ENCODE measurements around the gene TLE1.

The TLE1 gene

DNA sequence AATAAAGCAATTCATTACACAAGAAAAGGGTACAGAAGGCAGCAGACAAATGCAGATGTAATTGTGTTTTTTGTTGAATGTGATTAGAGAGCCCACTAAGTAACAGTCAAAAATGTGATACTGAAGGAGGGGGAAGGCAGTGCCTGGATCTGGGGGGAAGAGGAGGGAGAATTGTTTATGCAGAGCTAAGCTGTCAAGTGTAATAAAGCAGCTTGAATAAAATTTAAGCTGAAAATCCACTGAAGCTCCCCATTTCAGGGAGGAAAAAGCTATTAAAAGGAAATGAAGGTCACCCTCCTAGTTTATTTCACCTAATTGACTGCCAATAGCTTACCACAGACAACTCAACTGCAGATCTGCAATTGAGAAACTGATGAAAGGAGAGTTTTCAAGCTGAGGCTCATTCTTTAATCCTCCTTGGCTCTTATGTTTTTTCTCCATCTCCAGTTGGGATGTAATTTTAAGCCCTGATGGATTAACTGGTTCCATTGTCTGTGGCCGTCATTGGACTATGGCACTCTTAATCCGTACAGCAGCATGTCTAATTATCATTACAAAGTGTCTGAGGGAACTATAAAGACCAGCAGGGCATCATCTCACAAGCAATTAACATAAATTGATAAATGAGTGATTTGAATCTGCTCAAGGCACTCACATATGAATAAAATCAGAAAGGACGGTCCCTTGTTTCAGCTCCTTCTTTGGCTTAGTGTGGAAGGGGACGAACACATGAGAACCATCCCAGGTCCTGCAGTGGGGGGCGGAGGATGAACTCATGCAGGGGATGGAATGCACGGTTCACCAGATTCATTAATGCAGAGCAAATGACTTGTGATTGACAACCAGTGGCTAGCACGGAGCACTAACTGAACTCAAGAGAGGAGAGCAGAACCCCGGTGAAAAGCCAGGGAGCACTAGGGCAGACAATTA, 38.5 kb downstream of the TLE1 start:
- TF ChIP-seq, protein P1, sequence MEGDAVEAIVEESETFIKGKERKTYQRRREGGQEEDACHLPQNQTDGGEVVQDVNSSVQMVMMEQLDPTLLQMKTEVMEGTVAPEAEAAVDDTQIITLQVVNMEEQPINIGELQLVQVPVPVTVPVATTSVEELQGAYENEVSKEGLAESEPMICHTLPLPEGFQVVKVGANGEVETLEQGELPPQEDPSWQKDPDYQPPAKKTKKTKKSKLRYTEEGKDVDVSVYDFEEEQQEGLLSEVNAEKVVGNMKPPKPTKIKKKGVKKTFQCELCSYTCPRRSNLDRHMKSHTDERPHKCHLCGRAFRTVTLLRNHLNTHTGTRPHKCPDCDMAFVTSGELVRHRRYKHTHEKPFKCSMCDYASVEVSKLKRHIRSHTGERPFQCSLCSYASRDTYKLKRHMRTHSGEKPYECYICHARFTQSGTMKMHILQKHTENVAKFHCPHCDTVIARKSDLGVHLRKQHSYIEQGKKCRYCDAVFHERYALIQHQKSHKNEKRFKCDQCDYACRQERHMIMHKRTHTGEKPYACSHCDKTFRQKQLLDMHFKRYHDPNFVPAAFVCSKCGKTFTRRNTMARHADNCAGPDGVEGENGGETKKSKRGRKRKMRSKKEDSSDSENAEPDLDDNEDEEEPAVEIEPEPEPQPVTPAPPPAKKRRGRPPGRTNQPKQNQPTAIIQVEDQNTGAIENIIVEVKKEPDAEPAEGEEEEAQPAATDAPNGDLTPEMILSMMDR (IDR thresholded peaks at IDR 0.05; ENCODE audit: insufficient read depth, low read length): no peak
- TF ChIP-seq SPI1 (IDR thresholded peaks at IDR 0.05; ENCODE audit: borderline replicate concordance, low read depth): no peak
- TF ChIP-seq, protein P2, sequence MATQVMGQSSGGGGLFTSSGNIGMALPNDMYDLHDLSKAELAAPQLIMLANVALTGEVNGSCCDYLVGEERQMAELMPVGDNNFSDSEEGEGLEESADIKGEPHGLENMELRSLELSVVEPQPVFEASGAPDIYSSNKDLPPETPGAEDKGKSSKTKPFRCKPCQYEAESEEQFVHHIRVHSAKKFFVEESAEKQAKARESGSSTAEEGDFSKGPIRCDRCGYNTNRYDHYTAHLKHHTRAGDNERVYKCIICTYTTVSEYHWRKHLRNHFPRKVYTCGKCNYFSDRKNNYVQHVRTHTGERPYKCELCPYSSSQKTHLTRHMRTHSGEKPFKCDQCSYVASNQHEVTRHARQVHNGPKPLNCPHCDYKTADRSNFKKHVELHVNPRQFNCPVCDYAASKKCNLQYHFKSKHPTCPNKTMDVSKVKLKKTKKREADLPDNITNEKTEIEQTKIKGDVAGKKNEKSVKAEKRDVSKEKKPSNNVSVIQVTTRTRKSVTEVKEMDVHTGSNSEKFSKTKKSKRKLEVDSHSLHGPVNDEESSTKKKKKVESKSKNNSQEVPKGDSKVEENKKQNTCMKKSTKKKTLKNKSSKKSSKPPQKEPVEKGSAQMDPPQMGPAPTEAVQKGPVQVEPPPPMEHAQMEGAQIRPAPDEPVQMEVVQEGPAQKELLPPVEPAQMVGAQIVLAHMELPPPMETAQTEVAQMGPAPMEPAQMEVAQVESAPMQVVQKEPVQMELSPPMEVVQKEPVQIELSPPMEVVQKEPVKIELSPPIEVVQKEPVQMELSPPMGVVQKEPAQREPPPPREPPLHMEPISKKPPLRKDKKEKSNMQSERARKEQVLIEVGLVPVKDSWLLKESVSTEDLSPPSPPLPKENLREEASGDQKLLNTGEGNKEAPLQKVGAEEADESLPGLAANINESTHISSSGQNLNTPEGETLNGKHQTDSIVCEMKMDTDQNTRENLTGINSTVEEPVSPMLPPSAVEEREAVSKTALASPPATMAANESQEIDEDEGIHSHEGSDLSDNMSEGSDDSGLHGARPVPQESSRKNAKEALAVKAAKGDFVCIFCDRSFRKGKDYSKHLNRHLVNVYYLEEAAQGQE (IDR thresholded peaks at IDR 0.05; ENCODE audit: insufficient replicate concordance, low read depth): no peak
- no peak for TF ChIP-seq POLR2AphosphoS5 (IDR thresholded peaks at IDR 0.05; ENCODE audit: low read depth)
- no peak for TF ChIP-seq GABPA (IDR thresholded peaks at IDR 0.05; ENCODE audit: low read depth)
- no peak overlapping the region for H3K27ac ChIP-seq (replicated peaks)
- H3K27me3 ChIP-seq (ENCODE audit: insufficient read depth, poor library complexity, severe bottlenecking): no peaks in the 10 kb centered on the region
- DNase-seq (ENCODE audit: low read depth in 1 of 2, low spot score in 1 of 2): no peak
- no peak overlapping the region for H3K4me3 ChIP-seq (replicated peaks; ENCODE audit: insufficient read depth, low read length)

DNA sequence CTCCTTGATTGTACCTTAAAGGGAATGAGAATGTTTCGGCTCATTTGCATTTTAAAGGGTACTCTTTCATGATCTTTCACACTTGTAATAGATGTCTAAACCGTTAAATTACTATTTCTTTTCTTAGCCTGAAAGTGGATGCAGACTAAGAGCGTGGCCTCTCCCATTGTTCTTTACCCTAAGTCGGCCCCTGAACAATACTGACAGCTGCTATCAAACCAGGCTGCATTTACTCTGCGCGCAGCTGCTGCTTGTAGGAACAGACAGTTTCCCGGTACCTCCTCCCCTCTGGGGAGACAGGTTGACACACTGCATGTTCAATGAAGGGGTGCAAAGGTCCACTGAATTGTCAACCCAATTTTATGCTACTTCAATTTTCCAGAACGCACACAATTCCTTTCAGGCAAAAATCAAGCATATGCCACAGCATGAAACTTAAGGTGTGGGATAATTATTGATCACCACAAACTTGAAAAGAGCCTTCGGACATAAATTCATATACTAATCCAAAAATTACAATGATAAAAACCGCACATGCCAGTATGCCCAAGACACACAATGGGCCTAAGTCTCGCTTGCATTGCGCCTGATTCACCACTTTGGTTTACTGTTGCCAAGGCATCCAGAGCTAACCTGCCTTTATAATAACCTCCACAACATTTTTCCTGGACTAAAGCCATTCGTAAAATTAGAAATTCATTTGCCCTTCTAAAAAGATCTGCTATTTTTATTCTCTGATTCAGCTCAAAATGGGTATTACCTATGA, 39.7 kb downstream of the TLE1 start:
- Histone ChIP-seq H3K4me3 (replicated peaks; ENCODE audit: insufficient read depth, low read length) (no peak overlapping the region), H3K27me3 (ENCODE audit: insufficient read depth, poor library complexity, severe bottlenecking) (no peaks in the 10 kb centered on the region), H3K27ac (replicated peaks) (no peak overlapping the region)
- TF ChIP-seq SPI1 (IDR thresholded peaks at IDR 0.05; ENCODE audit: borderline replicate concordance, low read depth) (no peak), GABPA (IDR thresholded peaks at IDR 0.05; ENCODE audit: low read depth) (no peak), POLR2AphosphoS5 (IDR thresholded peaks at IDR 0.05; ENCODE audit: low read depth) (no peak)
- TF ChIP-seq, protein P1 (IDR thresholded peaks at IDR 0.05; ENCODE audit: insufficient read depth, low read length): no peak
- TF ChIP-seq, protein P2 (IDR thresholded peaks at IDR 0.05; ENCODE audit: insufficient replicate concordance, low read depth): no peak
- DNase-seq (ENCODE audit: low read depth in 1 of 2, low spot score in 1 of 2): no peak

DNA sequence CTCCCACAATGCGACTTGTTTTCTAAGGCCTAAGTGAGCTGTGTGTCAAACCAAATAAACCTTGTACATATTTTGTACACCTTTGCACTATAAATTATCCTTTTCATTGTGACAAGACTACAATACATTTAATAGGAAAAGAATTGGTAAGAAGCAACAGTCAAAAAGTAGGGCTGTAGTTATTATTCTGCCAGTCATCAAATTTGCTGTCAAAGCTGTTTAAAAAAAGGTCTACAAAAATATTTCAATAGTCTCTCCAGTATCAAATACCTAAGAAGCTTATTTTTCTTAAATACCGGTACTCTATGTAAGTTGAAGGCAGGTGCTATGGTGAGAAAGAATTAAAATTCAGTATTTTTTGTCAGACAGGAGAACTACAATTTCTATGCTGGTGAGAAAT, 40.5 kb downstream of the TLE1 start:
- no peak overlapping the region for H3K27ac ChIP-seq (replicated peaks)
- TF ChIP-seq POLR2AphosphoS5 (IDR thresholded peaks at IDR 0.05; ENCODE audit: low read depth) (no peak), GABPA (IDR thresholded peaks at IDR 0.05; ENCODE audit: low read depth) (no peak), SPI1 (IDR thresholded peaks at IDR 0.05; ENCODE audit: borderline replicate concordance, low read depth) (no peak)
- TF ChIP-seq, protein P2 (IDR thresholded peaks at IDR 0.05; ENCODE audit: insufficient replicate concordance, low read depth): no peak
- TF ChIP-seq, protein P1 (IDR thresholded peaks at IDR 0.05; ENCODE audit: insufficient read depth, low read length): no peak
- H3K4me3 ChIP-seq (replicated peaks; ENCODE audit: insufficient read depth, low read length): no peak overlapping the region
- no peak for DNase-seq (ENCODE audit: low read depth in 1 of 2, low spot score in 1 of 2)
- H3K27me3 ChIP-seq (ENCODE audit: insufficient read depth, poor library complexity, severe bottlenecking): no peaks in the 10 kb centered on the region
